PFSK-1 (cell line): ENCODE measurements around the gene CRY2.

Experiments
- FOXP2 ChIP-seq: optimal IDR thresholded peaks from 2 replicates; pipeline ENCODE3; 2011; ENCODE audit warnings: borderline replicate concordance, control low read depth, inconsistent platforms; ENCODE audit not compliant: insufficient read depth; ENCODE audit errors: extremely low read length, extremely low read depth
- POLR2AphosphoS5 ChIP-seq: IDR thresholded peaks from 2 replicates; pipeline ENCODE4 v1.6.1; 2012; ENCODE audit warnings: low read depth, mild to moderate bottlenecking, control low read depth, low read length, moderate library complexity
- SIN3A ChIP-seq: IDR thresholded peaks from 2 replicates; pipeline ENCODE4 v1.6.1; 2012; ENCODE audit warnings: mild to moderate bottlenecking, low read length, moderate library complexity, borderline replicate concordance; ENCODE audit not compliant: insufficient read depth
- TAF1 ChIP-seq: IDR thresholded peaks from 2 replicates; pipeline ENCODE4 v1.6.1; 2012; ENCODE audit warnings: low read length, control low read depth, borderline replicate concordance; ENCODE audit not compliant: insufficient read depth
- TF ChIP-seq, protein P1 (sequence below), 2 experiments: IDR thresholded peaks; 2 replicates each; pipeline versions ENCODE4 v1.6.1 to v1.8.0; 2011 to 2012; ENCODE audit warnings: low read depth in 2 of 2, low read length in 2 of 2, control low read depth in 1 of 2, inconsistent platforms in 1 of 2, mild to moderate bottlenecking in 1 of 2, moderate library complexity in 1 of 2; ENCODE audit not compliant: insufficient read depth in 1 of 2

DNA sequence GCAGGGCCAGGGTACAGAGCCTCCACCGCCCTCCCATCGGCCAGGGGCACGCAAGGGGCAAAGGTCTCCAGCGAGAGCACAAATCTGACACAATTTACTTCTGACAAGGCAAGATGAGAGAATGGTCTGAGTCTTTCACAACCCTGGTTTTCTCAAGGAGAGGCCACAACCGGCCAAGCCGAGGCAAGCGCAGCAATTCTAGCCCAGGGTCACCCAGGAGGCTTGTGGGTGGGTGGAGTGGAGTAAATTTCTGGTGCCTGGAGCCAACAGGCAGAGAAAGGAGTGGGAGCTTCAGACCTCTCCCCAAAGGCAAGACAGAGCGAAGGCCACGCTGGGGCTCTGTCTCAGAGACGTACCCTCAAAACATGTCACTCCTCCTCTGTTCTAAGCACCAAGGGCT is 84.5 kb downstream of the CRY2 start:
- TF ChIP-seq FOXP2: no peak
- TF ChIP-seq, protein P1, sequence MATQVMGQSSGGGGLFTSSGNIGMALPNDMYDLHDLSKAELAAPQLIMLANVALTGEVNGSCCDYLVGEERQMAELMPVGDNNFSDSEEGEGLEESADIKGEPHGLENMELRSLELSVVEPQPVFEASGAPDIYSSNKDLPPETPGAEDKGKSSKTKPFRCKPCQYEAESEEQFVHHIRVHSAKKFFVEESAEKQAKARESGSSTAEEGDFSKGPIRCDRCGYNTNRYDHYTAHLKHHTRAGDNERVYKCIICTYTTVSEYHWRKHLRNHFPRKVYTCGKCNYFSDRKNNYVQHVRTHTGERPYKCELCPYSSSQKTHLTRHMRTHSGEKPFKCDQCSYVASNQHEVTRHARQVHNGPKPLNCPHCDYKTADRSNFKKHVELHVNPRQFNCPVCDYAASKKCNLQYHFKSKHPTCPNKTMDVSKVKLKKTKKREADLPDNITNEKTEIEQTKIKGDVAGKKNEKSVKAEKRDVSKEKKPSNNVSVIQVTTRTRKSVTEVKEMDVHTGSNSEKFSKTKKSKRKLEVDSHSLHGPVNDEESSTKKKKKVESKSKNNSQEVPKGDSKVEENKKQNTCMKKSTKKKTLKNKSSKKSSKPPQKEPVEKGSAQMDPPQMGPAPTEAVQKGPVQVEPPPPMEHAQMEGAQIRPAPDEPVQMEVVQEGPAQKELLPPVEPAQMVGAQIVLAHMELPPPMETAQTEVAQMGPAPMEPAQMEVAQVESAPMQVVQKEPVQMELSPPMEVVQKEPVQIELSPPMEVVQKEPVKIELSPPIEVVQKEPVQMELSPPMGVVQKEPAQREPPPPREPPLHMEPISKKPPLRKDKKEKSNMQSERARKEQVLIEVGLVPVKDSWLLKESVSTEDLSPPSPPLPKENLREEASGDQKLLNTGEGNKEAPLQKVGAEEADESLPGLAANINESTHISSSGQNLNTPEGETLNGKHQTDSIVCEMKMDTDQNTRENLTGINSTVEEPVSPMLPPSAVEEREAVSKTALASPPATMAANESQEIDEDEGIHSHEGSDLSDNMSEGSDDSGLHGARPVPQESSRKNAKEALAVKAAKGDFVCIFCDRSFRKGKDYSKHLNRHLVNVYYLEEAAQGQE (IDR thresholded peaks at IDR 0.05; ENCODE audit: insufficient read depth in 1 of 2, low read depth in 2 of 2, low read length in 2 of 2): no peak
- TF ChIP-seq POLR2AphosphoS5: no peak
- no peak for TF ChIP-seq SIN3A
- no peak for TF ChIP-seq TAF1
